Lower leg skin (tissue), 3 donors: Measurements from ENCODE around the gene HNRNPF.

Source experiments
- POLR2A ChIP-seq, 2 donors: fragments of 450-650 bp; IDR thresholded peaks; one replicate each; pipeline ENCODE4 v1.6.1; 2016 to 2017; ENCODE audit warnings: antibody characterized with exemption in 2 of 2, mild to moderate bottlenecking in 1 of 2, moderate library complexity in 1 of 2
- TF ChIP-seq, protein P1 (sequence below), 3 donors: fragments of 450-650 bp; IDR thresholded peaks; one replicate each; pipeline ENCODE4 v1.5.1; 2016; ENCODE audit warnings: antibody characterized with exemption in 3 of 3, mild to moderate bottlenecking in 3 of 3, moderate library complexity in 2 of 3

DNA sequence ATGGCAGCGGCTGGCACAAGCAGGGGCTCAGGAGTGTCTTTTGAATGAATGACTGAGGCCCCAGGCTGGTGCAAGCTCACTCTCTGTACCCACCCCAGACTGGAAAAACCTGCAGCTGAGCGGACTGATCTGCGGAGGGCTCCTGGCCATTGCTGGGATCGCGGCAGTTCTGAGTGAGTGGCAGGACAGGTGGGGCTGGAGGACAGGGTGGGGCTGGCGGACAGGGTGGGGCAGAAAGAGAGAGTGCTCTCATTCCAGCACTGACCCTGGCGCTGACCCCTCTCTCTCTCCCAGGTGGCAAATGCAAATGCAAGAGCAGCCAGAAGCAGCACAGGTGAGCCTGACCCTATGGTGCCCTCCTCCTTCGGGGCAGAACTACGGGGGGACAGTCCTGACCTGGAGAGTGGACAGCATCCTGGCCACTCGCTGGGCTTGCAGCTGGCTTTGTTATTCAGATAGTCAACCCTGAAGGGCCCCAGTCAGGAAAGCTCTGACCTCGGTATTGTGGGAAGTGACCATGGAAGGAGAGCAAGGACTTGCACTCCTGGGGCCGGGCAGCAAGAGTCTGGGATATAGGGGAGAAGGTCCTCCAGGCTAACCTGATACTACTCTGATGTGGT, 33.5 kb downstream of the HNRNPF start:
- TF ChIP-seq POLR2A (IDR thresholded peaks at IDR 0.05), result no peak
- TF ChIP-seq, protein P1, sequence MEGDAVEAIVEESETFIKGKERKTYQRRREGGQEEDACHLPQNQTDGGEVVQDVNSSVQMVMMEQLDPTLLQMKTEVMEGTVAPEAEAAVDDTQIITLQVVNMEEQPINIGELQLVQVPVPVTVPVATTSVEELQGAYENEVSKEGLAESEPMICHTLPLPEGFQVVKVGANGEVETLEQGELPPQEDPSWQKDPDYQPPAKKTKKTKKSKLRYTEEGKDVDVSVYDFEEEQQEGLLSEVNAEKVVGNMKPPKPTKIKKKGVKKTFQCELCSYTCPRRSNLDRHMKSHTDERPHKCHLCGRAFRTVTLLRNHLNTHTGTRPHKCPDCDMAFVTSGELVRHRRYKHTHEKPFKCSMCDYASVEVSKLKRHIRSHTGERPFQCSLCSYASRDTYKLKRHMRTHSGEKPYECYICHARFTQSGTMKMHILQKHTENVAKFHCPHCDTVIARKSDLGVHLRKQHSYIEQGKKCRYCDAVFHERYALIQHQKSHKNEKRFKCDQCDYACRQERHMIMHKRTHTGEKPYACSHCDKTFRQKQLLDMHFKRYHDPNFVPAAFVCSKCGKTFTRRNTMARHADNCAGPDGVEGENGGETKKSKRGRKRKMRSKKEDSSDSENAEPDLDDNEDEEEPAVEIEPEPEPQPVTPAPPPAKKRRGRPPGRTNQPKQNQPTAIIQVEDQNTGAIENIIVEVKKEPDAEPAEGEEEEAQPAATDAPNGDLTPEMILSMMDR (IDR thresholded peaks at IDR 0.05), result no peak
